Lower lobe of right lung (tissue), 2 donors: ENCODE data around the gene INTS1. TPM values are rescaled to one million over a fixed set of nuclear protein-coding genes. Genes with fewer than 3 reads are reported as not detected.
A peak's percentile ranks its signal among the peaks of the same experiment; 100 is the strongest.

Source experiments
- ATAC-seq, 2 donors: fragments of 200-7000 bp; cut with Tn5 transposase; one replicate each; pipeline ENCODE4 v1.9.1; 2020 to 2022; ENCODE audit warnings: mild to moderate bottlenecking in 2 of 2, moderate library complexity in 2 of 2
- DNase-seq: peaks from one replicate; pipeline ENCODE4 v3.0.0-alpha.2; 2020
- H3K27ac ChIP-seq: fragments of 200-600 bp; one replicate; pipeline ENCODE4 v1.8.0; 2022
- H3K27me3 ChIP-seq: fragments of 200-600 bp; one replicate; pipeline ENCODE4 v1.8.0; 2022; ENCODE audit warnings: low read depth
- H3K36me3 ChIP-seq: fragments of 200-600 bp; one replicate; pipeline ENCODE4 v1.8.0; 2022; ENCODE audit warnings: mild to moderate bottlenecking
- H3K4me1 ChIP-seq: fragments of 200-600 bp; one replicate; pipeline ENCODE4 v1.8.0; 2022
- H3K4me3 ChIP-seq: fragments of 200-600 bp; one replicate; pipeline ENCODE4 v1.8.0; 2022; ENCODE audit warnings: mild to moderate bottlenecking
- H3K9me3 ChIP-seq: fragments of 200-600 bp; one replicate; pipeline ENCODE4 v1.8.0; 2022
- intact Hi-C: fragments of 100-400 bp; cut with DNase I; formaldehyde crosslinking; loops from one replicate; pipeline ENCODE4 v1.11.0; 2022
- total RNA-seq: library from RNA; stranded (reverse); fragmentation: NEBNext Ultra II Directional; extraction: Animal tissue kit (Norgen Biotek cat#: 25700); gene quantifications from one replicate; pipeline ENCODE4 v1.2.1, GENCODE V29; 2021
- TF ChIP-seq, protein P1 (sequence below): fragments of 200-600 bp; IDR thresholded peaks from one replicate; pipeline ENCODE4 v1.8.0; 2022; ENCODE audit warnings: antibody characterized with exemption, mild to moderate bottlenecking
- donor health status: DM: no; HTN: yes; CAD: no; lungs with severe emphysema.

The INTS1 gene
- total RNA-seq, 1 donor from 2014 or later = 50.8 TPM

GRCh38 chr7:1475991-1476390 is 28.2 kb downstream of the INTS1 start:
- Histone ChIP-seq H3K9me3 (no peaks in the 10 kb centered on the region), H3K27me3 (no peaks in the 10 kb centered on the region), H3K36me3 (peaks cover 100% of the 10 kb centered on the region), H3K4me3 (no peak overlapping the region), H3K4me1 (peaks cover 10% of the 10 kb centered on the region), H3K27ac (no peak overlapping the region)
- ATAC-seq (no peak), DNase-seq (no peak)
- TF ChIP-seq, protein P1, sequence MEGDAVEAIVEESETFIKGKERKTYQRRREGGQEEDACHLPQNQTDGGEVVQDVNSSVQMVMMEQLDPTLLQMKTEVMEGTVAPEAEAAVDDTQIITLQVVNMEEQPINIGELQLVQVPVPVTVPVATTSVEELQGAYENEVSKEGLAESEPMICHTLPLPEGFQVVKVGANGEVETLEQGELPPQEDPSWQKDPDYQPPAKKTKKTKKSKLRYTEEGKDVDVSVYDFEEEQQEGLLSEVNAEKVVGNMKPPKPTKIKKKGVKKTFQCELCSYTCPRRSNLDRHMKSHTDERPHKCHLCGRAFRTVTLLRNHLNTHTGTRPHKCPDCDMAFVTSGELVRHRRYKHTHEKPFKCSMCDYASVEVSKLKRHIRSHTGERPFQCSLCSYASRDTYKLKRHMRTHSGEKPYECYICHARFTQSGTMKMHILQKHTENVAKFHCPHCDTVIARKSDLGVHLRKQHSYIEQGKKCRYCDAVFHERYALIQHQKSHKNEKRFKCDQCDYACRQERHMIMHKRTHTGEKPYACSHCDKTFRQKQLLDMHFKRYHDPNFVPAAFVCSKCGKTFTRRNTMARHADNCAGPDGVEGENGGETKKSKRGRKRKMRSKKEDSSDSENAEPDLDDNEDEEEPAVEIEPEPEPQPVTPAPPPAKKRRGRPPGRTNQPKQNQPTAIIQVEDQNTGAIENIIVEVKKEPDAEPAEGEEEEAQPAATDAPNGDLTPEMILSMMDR = no peak
- intact Hi-C loops = no loop called here

DNA sequence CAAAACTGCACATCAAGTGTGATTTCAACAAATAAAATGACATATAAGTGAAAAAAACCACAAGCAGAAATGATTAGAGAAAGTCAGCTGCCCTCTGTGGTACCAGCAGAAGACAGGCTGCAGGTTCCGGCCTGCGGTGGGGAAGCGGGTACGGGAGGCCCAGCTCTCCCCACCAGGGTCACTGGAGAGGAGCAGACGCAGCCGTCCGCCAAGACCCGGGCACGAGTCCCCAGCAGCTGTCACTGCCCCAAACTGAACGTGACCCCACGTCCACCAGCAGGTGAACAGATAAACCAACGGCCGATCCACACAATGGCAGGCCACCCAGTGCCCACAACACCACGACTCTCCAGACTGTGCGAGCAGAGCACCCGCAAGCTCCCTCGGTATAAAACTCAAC is 28.8 kb downstream of the INTS1 start:
- Histone ChIP-seq H3K27ac (no peak overlapping the region), H3K4me1 (peaks cover 10% of the 10 kb centered on the region), H3K9me3 (no peaks in the 10 kb centered on the region), H3K27me3 (no peaks in the 10 kb centered on the region), H3K4me3 (no peak overlapping the region), H3K36me3 (peaks cover 100% of the 10 kb centered on the region)
- intact Hi-C loops = no loop called here
- TF ChIP-seq, protein P1 = no peak
- DNase-seq (no peak), ATAC-seq (no peak)

DNA sequence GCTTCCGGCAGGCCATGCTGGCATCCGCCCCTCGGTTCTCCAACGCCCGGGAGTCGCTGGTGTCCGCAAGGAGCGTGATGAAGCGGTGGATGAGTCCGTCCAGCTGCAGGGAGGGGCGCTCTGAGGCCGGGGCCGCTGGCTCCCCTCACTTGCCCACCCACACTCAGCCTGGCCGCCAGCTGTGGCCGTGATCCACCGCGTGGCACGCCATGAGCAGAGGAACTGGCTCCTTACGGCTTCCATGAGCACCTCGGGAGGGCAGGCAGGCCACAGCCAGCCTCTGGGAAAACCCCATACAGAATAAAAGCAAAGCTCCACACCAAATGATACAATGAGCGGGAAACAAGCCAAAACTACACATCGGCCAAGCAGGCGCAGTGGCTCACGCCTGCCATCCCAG is 29.5 kb downstream of the INTS1 start:
- intact Hi-C loops = no loop called here
- DNase-seq = no peak
- Histone ChIP-seq H3K4me1 (peaks cover 10% of the 10 kb centered on the region), H3K9me3 (no peaks in the 10 kb centered on the region), H3K27me3 (no peaks in the 10 kb centered on the region), H3K4me3 (no peak overlapping the region), H3K27ac (no peak overlapping the region), H3K36me3 (peaks cover 100% of the 10 kb centered on the region)
- TF ChIP-seq, protein P1 = no peak
- ATAC-seq = peak in 1 of 2 donors; percentile 16

GRCh38 chr7:1473864-1474512 is 30.2 kb downstream of the INTS1 start:
- intact Hi-C loops = no loop called here
- Histone ChIP-seq H3K36me3 (peaks cover 99% of the 10 kb centered on the region), H3K9me3 (no peaks in the 10 kb centered on the region), H3K27me3 (no peaks in the 10 kb centered on the region), H3K4me1 (peaks cover 10% of the 10 kb centered on the region), H3K4me3 (no peak overlapping the region), H3K27ac (peak overlapping the region; percentile 46)
- DNase-seq (peak; percentile 91), ATAC-seq (peak; percentile 79 to 83)
- TF ChIP-seq, protein P1 = peak; percentile 95

DNA sequence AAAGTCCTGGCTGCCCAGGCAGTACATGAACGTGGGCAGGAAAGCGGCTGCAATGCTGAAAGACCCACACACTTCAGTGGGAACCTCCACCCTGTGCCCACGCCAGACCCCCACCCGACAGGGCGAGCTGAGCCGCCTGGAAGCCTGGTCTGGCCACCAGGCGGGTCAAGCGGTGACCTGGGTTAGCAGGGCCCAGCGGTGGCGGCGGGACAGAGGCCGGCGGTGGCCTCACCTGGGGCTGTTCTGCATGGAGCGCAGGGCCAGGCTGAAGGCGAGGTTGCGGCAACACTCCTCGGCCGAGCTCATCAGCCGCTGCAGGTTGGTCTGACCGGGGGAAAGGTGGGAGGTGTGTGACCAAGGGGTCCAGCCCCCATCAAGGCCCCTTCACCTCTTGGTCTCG is 33.3 kb downstream of the INTS1 start:
- Histone ChIP-seq H3K27ac (no peak overlapping the region), H3K27me3 (no peaks in the 10 kb centered on the region), H3K4me1 (peaks cover 24% of the 10 kb centered on the region), H3K4me3 (no peak overlapping the region), H3K9me3 (no peaks in the 10 kb centered on the region), H3K36me3 (peaks cover 68% of the 10 kb centered on the region)
- TF ChIP-seq, protein P1 = no peak
- no peak for DNase-seq
- no peak for ATAC-seq
- intact Hi-C loops = no loop called here
